ENCODE results near the gene DEAF1.

DNA sequence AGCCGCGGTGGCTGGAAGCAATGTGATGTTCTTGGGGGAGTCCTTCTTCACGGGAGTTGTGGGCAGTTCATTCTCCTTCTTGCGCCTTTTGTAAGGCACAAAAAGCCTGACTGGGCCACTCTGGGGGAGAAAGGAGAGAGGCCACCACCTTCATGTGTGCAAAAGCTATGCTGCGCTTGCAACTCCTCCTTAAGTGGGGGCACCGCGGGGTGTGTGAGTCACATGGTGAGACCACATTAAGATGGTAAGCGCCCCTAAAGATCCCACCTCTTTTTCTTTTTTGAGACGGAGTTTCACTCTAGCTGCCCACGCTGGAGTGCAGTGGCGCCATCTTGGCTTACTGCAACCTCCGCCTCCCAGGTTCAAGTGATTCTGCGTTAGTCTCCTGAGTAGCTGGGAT is 14.1 kb downstream of the DEAF1 start:
- TF ChIP-seq, protein P1, sequence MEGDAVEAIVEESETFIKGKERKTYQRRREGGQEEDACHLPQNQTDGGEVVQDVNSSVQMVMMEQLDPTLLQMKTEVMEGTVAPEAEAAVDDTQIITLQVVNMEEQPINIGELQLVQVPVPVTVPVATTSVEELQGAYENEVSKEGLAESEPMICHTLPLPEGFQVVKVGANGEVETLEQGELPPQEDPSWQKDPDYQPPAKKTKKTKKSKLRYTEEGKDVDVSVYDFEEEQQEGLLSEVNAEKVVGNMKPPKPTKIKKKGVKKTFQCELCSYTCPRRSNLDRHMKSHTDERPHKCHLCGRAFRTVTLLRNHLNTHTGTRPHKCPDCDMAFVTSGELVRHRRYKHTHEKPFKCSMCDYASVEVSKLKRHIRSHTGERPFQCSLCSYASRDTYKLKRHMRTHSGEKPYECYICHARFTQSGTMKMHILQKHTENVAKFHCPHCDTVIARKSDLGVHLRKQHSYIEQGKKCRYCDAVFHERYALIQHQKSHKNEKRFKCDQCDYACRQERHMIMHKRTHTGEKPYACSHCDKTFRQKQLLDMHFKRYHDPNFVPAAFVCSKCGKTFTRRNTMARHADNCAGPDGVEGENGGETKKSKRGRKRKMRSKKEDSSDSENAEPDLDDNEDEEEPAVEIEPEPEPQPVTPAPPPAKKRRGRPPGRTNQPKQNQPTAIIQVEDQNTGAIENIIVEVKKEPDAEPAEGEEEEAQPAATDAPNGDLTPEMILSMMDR (IDR thresholded peaks at IDR 0.05; ENCODE audit: insufficient read depth, low read length), result no peak
- TF ChIP-seq, protein P2, sequence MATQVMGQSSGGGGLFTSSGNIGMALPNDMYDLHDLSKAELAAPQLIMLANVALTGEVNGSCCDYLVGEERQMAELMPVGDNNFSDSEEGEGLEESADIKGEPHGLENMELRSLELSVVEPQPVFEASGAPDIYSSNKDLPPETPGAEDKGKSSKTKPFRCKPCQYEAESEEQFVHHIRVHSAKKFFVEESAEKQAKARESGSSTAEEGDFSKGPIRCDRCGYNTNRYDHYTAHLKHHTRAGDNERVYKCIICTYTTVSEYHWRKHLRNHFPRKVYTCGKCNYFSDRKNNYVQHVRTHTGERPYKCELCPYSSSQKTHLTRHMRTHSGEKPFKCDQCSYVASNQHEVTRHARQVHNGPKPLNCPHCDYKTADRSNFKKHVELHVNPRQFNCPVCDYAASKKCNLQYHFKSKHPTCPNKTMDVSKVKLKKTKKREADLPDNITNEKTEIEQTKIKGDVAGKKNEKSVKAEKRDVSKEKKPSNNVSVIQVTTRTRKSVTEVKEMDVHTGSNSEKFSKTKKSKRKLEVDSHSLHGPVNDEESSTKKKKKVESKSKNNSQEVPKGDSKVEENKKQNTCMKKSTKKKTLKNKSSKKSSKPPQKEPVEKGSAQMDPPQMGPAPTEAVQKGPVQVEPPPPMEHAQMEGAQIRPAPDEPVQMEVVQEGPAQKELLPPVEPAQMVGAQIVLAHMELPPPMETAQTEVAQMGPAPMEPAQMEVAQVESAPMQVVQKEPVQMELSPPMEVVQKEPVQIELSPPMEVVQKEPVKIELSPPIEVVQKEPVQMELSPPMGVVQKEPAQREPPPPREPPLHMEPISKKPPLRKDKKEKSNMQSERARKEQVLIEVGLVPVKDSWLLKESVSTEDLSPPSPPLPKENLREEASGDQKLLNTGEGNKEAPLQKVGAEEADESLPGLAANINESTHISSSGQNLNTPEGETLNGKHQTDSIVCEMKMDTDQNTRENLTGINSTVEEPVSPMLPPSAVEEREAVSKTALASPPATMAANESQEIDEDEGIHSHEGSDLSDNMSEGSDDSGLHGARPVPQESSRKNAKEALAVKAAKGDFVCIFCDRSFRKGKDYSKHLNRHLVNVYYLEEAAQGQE (IDR thresholded peaks at IDR 0.05; ENCODE audit: insufficient replicate concordance, low read depth), result no peak
- TF ChIP-seq POLR2AphosphoS5 (IDR thresholded peaks at IDR 0.05; ENCODE audit: low read depth), result no peak
- TF ChIP-seq GABPA (IDR thresholded peaks at IDR 0.05; ENCODE audit: low read depth), result no peak
- TF ChIP-seq SPI1 (IDR thresholded peaks at IDR 0.05; ENCODE audit: borderline replicate concordance, low read depth), result no peak
